Vagina (tissue), 2 donors: ENCODE results near the gene BCR. TPM values are rescaled to one million over a fixed set of nuclear protein-coding genes. Genes with fewer than 3 reads are reported as not detected.

ENCODE experiments used
- DNase-seq, 2 donors: peaks; one replicate each; pipeline ENCODE4 v3.0.0-alpha.2; 2017; ENCODE audit errors: extremely low spot score in 2 of 2
- H3K27ac ChIP-seq: fragments of 200-600 bp; sonication (generic); one replicate; pipeline ENCODE4 v1.5.1; 2019
- H3K27me3 ChIP-seq: fragments of 200-600 bp; sonication (generic); one replicate; pipeline ENCODE4 v1.5.1; 2019
- H3K36me3 ChIP-seq, 2 donors: fragments of 200-600 bp; sonication (generic); one replicate each; pipeline ENCODE4 v1.5.1; 2017 to 2019
- H3K4me1 ChIP-seq: fragments of 200-600 bp; sonication (generic); one replicate; pipeline ENCODE4 v1.5.1; 2019
- H3K4me3 ChIP-seq, 2 donors: fragments of 200-600 bp; sonication (generic); 1 replicate in 1 of 2; 2 replicates in 1 of 2; pipeline ENCODE4 v1.5.1; 2016 to 2019
- H3K9me3 ChIP-seq: fragments of 200-600 bp; sonication (generic); one replicate; pipeline ENCODE4 v1.5.1; 2019
- POLR2A ChIP-seq, 2 donors: fragments of 450-650 bp; IDR thresholded peaks; one replicate each; pipeline ENCODE4 v1.6.1; 2017; ENCODE audit warnings: antibody characterized with exemption in 2 of 2, mild to moderate bottlenecking in 2 of 2, moderate library complexity in 2 of 2
- POLR2AphosphoS5 ChIP-seq, 2 donors: sonication (generic); formaldehyde crosslinking; IDR thresholded peaks; one replicate each; pipeline ENCODE4 v1.9.0; 2017; ENCODE audit warnings: antibody characterized with exemption in 2 of 2, mild to moderate bottlenecking in 2 of 2, low read depth in 1 of 2; ENCODE audit not compliant: insufficient read depth in 1 of 2
- intact Hi-C: fragments of 100-400 bp; cut with DNase I; formaldehyde crosslinking; loops from one replicate; pipeline ENCODE4 v1.15.1; 2023
- total RNA-seq: library from RNA; depleted of rRNA; stranded (reverse); fragments of >200 nt; gene quantifications from one replicate; pipeline ENCODE4 v1.2.3, GENCODE V29; 2016
- TF ChIP-seq, protein P1 (sequence below), 3 experiments: fragments of 450-650 bp in 2 of 3; fragments of 200-600 bp in 1 of 3; sonication (generic) in 1 of 3; IDR thresholded peaks; one replicate each; pipeline ENCODE4 v1.5.1; 2017 to 2019; ENCODE audit warnings: antibody characterized with exemption in 3 of 3, mild to moderate bottlenecking in 2 of 3, moderate library complexity in 2 of 3

Gene BCR
- total RNA-seq, 1 donor from 2014 or later: 52.5 TPM

DNA sequence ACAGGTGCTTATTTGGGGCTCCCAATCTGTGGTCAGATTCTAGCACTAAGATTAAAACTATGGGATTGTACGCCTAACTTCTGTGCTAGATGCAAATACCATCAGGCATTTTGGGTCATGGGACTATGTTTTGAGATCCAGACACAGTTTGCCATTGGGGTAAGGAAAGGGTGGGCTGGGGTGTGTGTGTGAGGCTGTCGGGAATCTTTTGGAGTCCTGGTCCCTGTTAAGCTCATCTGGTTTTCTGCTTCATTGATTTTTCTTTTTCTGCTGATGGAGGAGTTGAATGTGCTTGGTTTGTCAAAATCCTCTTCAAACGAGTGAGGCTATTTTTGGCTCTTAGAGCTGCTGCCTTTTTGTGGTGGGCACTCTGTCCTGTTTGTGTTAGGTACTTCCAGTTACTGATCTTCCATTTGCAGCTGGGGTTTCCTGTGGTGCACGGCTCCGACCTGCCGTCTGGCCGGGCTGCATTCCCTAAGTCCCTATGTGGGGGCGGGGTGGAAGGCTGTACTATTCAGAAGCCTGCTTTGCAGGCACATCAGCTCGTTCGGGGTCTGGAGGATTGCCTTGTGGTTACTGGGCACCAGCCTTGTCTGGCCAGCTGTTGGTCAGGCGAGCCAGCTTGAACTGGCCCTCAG lies 2.9 kb downstream of the BCR start:
- intact Hi-C loops: no loop called here
- H3K4me1 ChIP-seq: peaks cover 67% of the 10 kb centered on the region
- no peak for DNase-seq

DNA sequence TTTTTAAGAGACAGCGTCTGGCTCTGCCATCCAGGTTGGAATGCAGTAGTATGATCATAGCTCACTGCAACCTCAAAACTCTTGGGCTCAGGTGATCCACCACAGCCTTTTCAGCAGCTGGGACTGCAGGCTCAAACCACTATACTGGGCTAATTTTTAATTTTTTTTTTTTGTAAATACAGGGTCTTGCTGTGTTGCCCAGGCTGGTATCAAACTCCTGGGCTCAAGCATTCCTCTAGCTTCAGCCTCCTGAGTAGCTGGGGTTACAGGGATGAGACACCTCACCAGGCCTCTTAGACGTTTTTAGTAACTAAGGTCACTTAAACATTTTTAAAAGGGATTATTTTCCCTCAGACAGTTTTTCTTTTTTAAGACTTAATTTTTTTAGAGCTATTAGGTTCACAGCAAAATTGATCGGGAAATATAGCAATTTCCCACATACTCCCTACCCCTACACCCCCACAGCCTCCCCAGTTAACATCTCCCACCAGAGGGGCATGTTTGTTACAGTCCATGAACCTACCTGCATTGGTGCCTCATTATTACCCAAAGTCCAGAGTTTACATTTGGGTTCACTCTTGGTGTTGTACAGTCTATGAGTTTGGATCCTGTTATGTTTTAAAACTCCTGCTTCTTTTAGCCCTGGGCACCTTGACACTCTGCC lies 3.9 kb downstream of the BCR start:
- Histone ChIP-seq H3K9me3 (no peaks in the 10 kb centered on the region), H3K27me3 (no peaks in the 10 kb centered on the region), H3K27ac (no peak overlapping the region), H3K36me3 (no peaks in the 10 kb centered on the region), H3K4me1 (peaks cover 63% of the 10 kb centered on the region), H3K4me3 (peak overlapping the region; percentile 59 to 82)
- intact Hi-C loops: no loop called here
- TF ChIP-seq POLR2A (IDR thresholded peaks at IDR 0.05): no peak
- TF ChIP-seq POLR2AphosphoS5 (IDR thresholded peaks at IDR 0.05; ENCODE audit: insufficient read depth in 1 of 2, low read depth in 1 of 2): no peak
- TF ChIP-seq, protein P1, sequence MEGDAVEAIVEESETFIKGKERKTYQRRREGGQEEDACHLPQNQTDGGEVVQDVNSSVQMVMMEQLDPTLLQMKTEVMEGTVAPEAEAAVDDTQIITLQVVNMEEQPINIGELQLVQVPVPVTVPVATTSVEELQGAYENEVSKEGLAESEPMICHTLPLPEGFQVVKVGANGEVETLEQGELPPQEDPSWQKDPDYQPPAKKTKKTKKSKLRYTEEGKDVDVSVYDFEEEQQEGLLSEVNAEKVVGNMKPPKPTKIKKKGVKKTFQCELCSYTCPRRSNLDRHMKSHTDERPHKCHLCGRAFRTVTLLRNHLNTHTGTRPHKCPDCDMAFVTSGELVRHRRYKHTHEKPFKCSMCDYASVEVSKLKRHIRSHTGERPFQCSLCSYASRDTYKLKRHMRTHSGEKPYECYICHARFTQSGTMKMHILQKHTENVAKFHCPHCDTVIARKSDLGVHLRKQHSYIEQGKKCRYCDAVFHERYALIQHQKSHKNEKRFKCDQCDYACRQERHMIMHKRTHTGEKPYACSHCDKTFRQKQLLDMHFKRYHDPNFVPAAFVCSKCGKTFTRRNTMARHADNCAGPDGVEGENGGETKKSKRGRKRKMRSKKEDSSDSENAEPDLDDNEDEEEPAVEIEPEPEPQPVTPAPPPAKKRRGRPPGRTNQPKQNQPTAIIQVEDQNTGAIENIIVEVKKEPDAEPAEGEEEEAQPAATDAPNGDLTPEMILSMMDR (IDR thresholded peaks at IDR 0.05): no peak
- DNase-seq: no peak

More for the DNA sequence above, 2.9 kb downstream of the BCR start:
- Histone ChIP-seq H3K9me3 (no peaks in the 10 kb centered on the region), H3K4me3 (peak overlapping the region; percentile 59 to 82), H3K27ac (peak overlapping the region; percentile 58), H3K36me3 (no peaks in the 10 kb centered on the region), H3K27me3 (no peaks in the 10 kb centered on the region)
- TF ChIP-seq POLR2AphosphoS5 (IDR thresholded peaks at IDR 0.05; ENCODE audit: insufficient read depth in 1 of 2, low read depth in 1 of 2) (no peak), POLR2A (IDR thresholded peaks at IDR 0.05) (no peak)
- TF ChIP-seq, protein P1 (IDR thresholded peaks at IDR 0.05): no peak

- TF ChIP-seq POLR2A (IDR thresholded peaks at IDR 0.05) (no peak), POLR2AphosphoS5 (IDR thresholded peaks at IDR 0.05; ENCODE audit: insufficient read depth in 1 of 2, low read depth in 1 of 2) (no peak)
- TF ChIP-seq, protein P1 (IDR thresholded peaks at IDR 0.05): no peak
- Histone ChIP-seq H3K36me3 (no peaks in the 10 kb centered on the region), H3K4me1 (peaks cover 63% of the 10 kb centered on the region), H3K27ac (no peak overlapping the region), H3K4me3 (no peak overlapping the region), H3K9me3 (no peaks in the 10 kb centered on the region), H3K27me3 (no peaks in the 10 kb centered on the region)
- DNase-seq: no peak
- intact Hi-C loops: no loop called here
These were observed 4.4 kb downstream of the BCR start for GRCh38 chr22:23184764-23185113.

- Histone ChIP-seq H3K4me3 (no peak overlapping the region), H3K4me1 (peaks cover 59% of the 10 kb centered on the region), H3K27ac (no peak overlapping the region), H3K9me3 (no peaks in the 10 kb centered on the region), H3K27me3 (no peaks in the 10 kb centered on the region), H3K36me3 (no peaks in the 10 kb centered on the region)
- DNase-seq: no peak
- intact Hi-C loops: no loop called here
- no peak for TF ChIP-seq POLR2A (IDR thresholded peaks at IDR 0.05)
- TF ChIP-seq, protein P1 (IDR thresholded peaks at IDR 0.05): no peak
- TF ChIP-seq POLR2AphosphoS5 (IDR thresholded peaks at IDR 0.05; ENCODE audit: insufficient read depth in 1 of 2, low read depth in 1 of 2): no peak
These were observed 6.9 kb downstream of the BCR start for GRCh38 chr22:23187211-23187610.
